Smooth muscle cell (in vitro differentiated cells): ENCODE measurements around the gene TCF7. TPM values are rescaled to one million over a fixed set of nuclear protein-coding genes. Genes with fewer than 3 reads are reported as not detected.

Experiments used
- DNase-seq: peaks from one replicate; lab custom pipeline; 2025; ENCODE audit not compliant: unreplicated experiment; lab: John Stamatoyannopoulos, UW
- H2AFZ ChIP-seq: fragments of 200-600 bp; sonication (generic); 2 replicates; pipeline ENCODE4 v1.6.0; 2016; ENCODE audit warnings: antibody characterized with exemption, low read depth, mild to moderate bottlenecking
- H3F3A ChIP-seq: fragments of 200-600 bp; sonication (generic); 2 replicates; pipeline ENCODE4 v1.6.0; 2017; ENCODE audit warnings: antibody characterized with exemption, low read depth
- H3K27ac ChIP-seq: fragments of 200-600 bp; sonication (generic); 2 replicates; pipeline ENCODE4 v1.5.1; 2016; ENCODE audit warnings: low read depth, mild to moderate bottlenecking
- H3K27me3 ChIP-seq: fragments of 200-600 bp; sonication (generic); 2 replicates; pipeline ENCODE4 v1.6.1; 2016; ENCODE audit warnings: low read depth, mild to moderate bottlenecking
- H3K36me3 ChIP-seq: fragments of 200-600 bp; sonication (generic); 2 replicates; pipeline ENCODE4 v1.5.1; 2016; ENCODE audit warnings: low read depth
- H3K4me1 ChIP-seq: fragments of 200-600 bp; sonication (generic); 2 replicates; pipeline ENCODE4 v1.5.1; 2016; ENCODE audit warnings: low read depth
- H3K4me2 ChIP-seq: fragments of 200-600 bp; sonication (generic); 2 replicates; pipeline ENCODE4 v1.6.0; 2016; ENCODE audit warnings: mild to moderate bottlenecking
- H3K4me3 ChIP-seq: fragments of 200-600 bp; sonication (generic); 2 replicates; pipeline ENCODE4 v1.5.1; 2016; ENCODE audit warnings: mild to moderate bottlenecking
- H3K79me2 ChIP-seq: fragments of 200-600 bp; sonication (generic); 2 replicates; pipeline ENCODE4 v1.6.0; 2016; ENCODE audit warnings: low read depth, mild to moderate bottlenecking
- H3K9ac ChIP-seq: fragments of 200-600 bp; sonication (generic); 2 replicates; pipeline ENCODE4 v1.6.0; 2016; ENCODE audit warnings: low read depth
- H3K9me3 ChIP-seq: fragments of 200-600 bp; sonication (generic); replicated peaks from 2 replicates; pipeline ENCODE4 v1.5.1; 2016; ENCODE audit warnings: low read depth
- H4K20me1 ChIP-seq: fragments of 200-600 bp; sonication (generic); 2 replicates; pipeline ENCODE4 v1.6.0; 2016; ENCODE audit warnings: low read depth
- CTCF ChIP-seq: fragments of 200-600 bp; sonication (generic); IDR thresholded peaks from 2 replicates; pipeline ENCODE4 v1.5.1; 2017; ENCODE audit warnings: borderline replicate concordance, mild to moderate bottlenecking, antibody characterized with exemption; ENCODE audit not compliant: insufficient read depth, poor library complexity, severe bottlenecking
- WGBS: methylation state at CpG from one replicate; pipeline ENCODE4 v1.1.7; 2016; ENCODE audit warnings: low lambda C conversion rate; 5-methylcytosine and 5-hydroxymethylcytosine counted together
- polyA plus RNA-seq: library from polyadenylated mRNA; unstranded; fragments of >200 nt; fragmentation: Nextera tagmentation; extraction: Ambion mirVana; gene quantifications from 2 replicates; pipeline ENCODE4 v1.2.1, GENCODE V29; 2016
- total RNA-seq: library from RNA; depleted of rRNA; stranded (reverse); fragments of >200 nt; gene quantifications from 2 replicates; pipeline ENCODE4 v1.2.3, GENCODE V29; 2014

TCF7 gene
- total and polyA plus RNA-seq, 2 experiments from 2014 or later = 1.8 to 3.4 TPM

- H3K9me3 ChIP-seq = no peaks in the 10 kb centered on the region
- peak overlapping the region; percentile 100 for H3K4me2 ChIP-seq
- peak overlapping the region; percentile 100 for H3K9ac ChIP-seq
- peak overlapping the region; percentile 91 for H3K4me3 ChIP-seq
- H4K20me1 ChIP-seq = peaks cover 56% of the 10 kb centered on the region
- peaks cover 55% of the 10 kb centered on the region for H3K79me2 ChIP-seq
- peaks cover 9% of the 10 kb centered on the region for H3K36me3 ChIP-seq
- no peak for TF ChIP-seq CTCF
- no peaks in the 10 kb centered on the region for H3K27me3 ChIP-seq
- H3F3A ChIP-seq = peaks cover 3% of the 10 kb centered on the region
- H3K4me1 ChIP-seq = peaks cover 20% of the 10 kb centered on the region
- whole genome bisulfite sequencing = 2% methylated on average over 31 of the region's 31 CpGs
- peak overlapping the region; percentile 97 for H3K27ac ChIP-seq
- H2AFZ ChIP-seq = no peak overlapping the region
- no peak for DNase-seq
Observed at GRCh38 chr5:134175921-134176510, 61.5 kb downstream of the TCF7 start.

GRCh38 chr5:134176511-134177368, 62.3 kb downstream of the TCF7 start, which contains the start of gene SKP1:
SKP1 (minus strand) TSS chr5:134176950; CDS start chr5:134174022, 2,928 bp downstream.
- H3K4me2 ChIP-seq = peak within 1 kb of the TSS; percentile 100
- peaks cover 3% of the 10 kb centered on the region for H3F3A ChIP-seq
- peak within 1 kb of the TSS; percentile 97 for H3K27ac ChIP-seq
- H3K9ac ChIP-seq = peak within 1 kb of the TSS; percentile 100
- no peak for TF ChIP-seq CTCF
- H3K27me3 ChIP-seq = no peaks in the 10 kb centered on the region
- under 1% methylated on average over 85 of the region's 92 CpGs for WGBS
- H3K9me3 ChIP-seq = no peaks in the 10 kb centered on the region
- H3K36me3 ChIP-seq = peaks cover 6% of the 10 kb centered on the region
- peak; percentile 68 for DNase-seq
- H3K4me3 ChIP-seq = peak within 1 kb of the TSS; percentile 91
- H3K79me2 ChIP-seq = peaks cover 47% of the 10 kb centered on the region
- H2AFZ ChIP-seq = peak within 1 kb of the TSS; percentile 91
- H3K4me1 ChIP-seq = peaks cover 20% of the 10 kb centered on the region
- H4K20me1 ChIP-seq = peaks cover 49% of the 10 kb centered on the region

GRCh38 chr5:134177369-134178095, 63.1 kb downstream of the TCF7 start:
- H3K9me3 ChIP-seq = no peaks in the 10 kb centered on the region
- no peak for TF ChIP-seq CTCF
- H3K4me2 ChIP-seq = peak overlapping the region; percentile 100
- H2AFZ ChIP-seq = peak overlapping the region; percentile 91
- no peak for DNase-seq
- H3K4me1 ChIP-seq = peaks cover 20% of the 10 kb centered on the region
- H3K79me2 ChIP-seq = peaks cover 39% of the 10 kb centered on the region
- 44% methylated on average over 28 of the region's 29 CpGs for WGBS
- peaks cover 41% of the 10 kb centered on the region for H4K20me1 ChIP-seq
- peak overlapping the region; percentile 97 for H3K27ac ChIP-seq
- peak overlapping the region; percentile 91 for H3K4me3 ChIP-seq
- peaks cover 3% of the 10 kb centered on the region for H3F3A ChIP-seq
- H3K9ac ChIP-seq = peak overlapping the region; percentile 100
- no peaks in the 10 kb centered on the region for H3K36me3 ChIP-seq
- no peaks in the 10 kb centered on the region for H3K27me3 ChIP-seq
